Inflammatory macrophage treated with lipopolysaccharide for 4 hours (primary cell): ENCODE measurements around the gene ANAPC4.
"Not testable (repeated sequence)": the region's sequence is repeated elsewhere in the genome, so short reads cannot be mapped to it uniquely, and the experiment has no call there.

Source experiments
- DNase-seq: peaks from one replicate; pipeline ENCODE4 v3.0.0-alpha.2; 2020

ANAPC4 gene

GRCh38 chr4:25376754-25377571 is at the start of gene ANAPC4:
ANAPC4 (plus strand) TSS chr4:25377263; CDS start chr4:25377428, 165 bp downstream.
- peak; percentile 93 for DNase-seq

GRCh38 chr4:25328463-25328862 is 48.6 kb upstream of the ANAPC4 start:
- not testable (repeated sequence) for DNase-seq

- no peak for DNase-seq
Observed at GRCh38 chr4:25330335-25330734, 46.7 kb upstream of the ANAPC4 start.

- peak; percentile 16 for DNase-seq
Observed at GRCh38 chr4:25330905-25331808, 45.9 kb upstream of the ANAPC4 start.

GRCh38 chr4:25343671-25344070 is 33.4 kb upstream of the ANAPC4 start:
- DNase-seq: no peak

GRCh38 chr4:25345744-25346143 is 31.3 kb upstream of the ANAPC4 start:
- DNase-seq: no peak

- no peak for DNase-seq
Observed at GRCh38 chr4:25346913-25347312, 30.1 kb upstream of the ANAPC4 start.

GRCh38 chr4:25347473-25347872 is 29.6 kb upstream of the ANAPC4 start:
- DNase-seq: no peak

- DNase-seq: no peak
Observed at GRCh38 chr4:25347971-25348370, 29.1 kb upstream of the ANAPC4 start.

- no peak for DNase-seq
Observed at GRCh38 chr4:25350561-25350960, 26.5 kb upstream of the ANAPC4 start.

- no peak for DNase-seq
Observed at GRCh38 chr4:25351777-25352416, 25.2 kb upstream of the ANAPC4 start.

- no peak for DNase-seq
Observed at GRCh38 chr4:25356068-25356467, 21.0 kb upstream of the ANAPC4 start.

- no peak for DNase-seq
Observed at GRCh38 chr4:25358515-25359275, 18.4 kb upstream of the ANAPC4 start.

- DNase-seq: no peak
Observed at GRCh38 chr4:25361253-25361652, 15.8 kb upstream of the ANAPC4 start.

GRCh38 chr4:25367004-25367621 is 9.9 kb upstream of the ANAPC4 start:
- DNase-seq: peak; percentile 49

- DNase-seq: no peak
Observed at GRCh38 chr4:25367877-25368276, 9.2 kb upstream of the ANAPC4 start.

- no peak for DNase-seq
Observed at GRCh38 chr4:25368315-25368714, 8.7 kb upstream of the ANAPC4 start.

- DNase-seq: no peak
Observed at GRCh38 chr4:25370242-25370641, 6.8 kb upstream of the ANAPC4 start.

- not testable (repeated sequence) for DNase-seq
Observed at GRCh38 chr4:25372549-25372948, 4.5 kb upstream of the ANAPC4 start.

GRCh38 chr4:25377572-25378436 is 741 bp downstream of the ANAPC4 start:
- DNase-seq: peak; percentile 18

GRCh38 chr4:25378437-25378743 is 1.3 kb downstream of the ANAPC4 start:
- no peak for DNase-seq
